Right renal cortex interstitium (tissue), 3 donors: Measurements from ENCODE around the gene RBMS3. TPM values are rescaled to one million over a fixed set of nuclear protein-coding genes. Genes with fewer than 3 reads are reported as not detected.
"Not testable (repeated sequence)": the region's sequence is repeated elsewhere in the genome, so short reads cannot be mapped to it uniquely, and the experiment has no call there.

Experiments used
- DNase-seq, 3 donors: peaks; one replicate each; pipeline ENCODE4 v3.0.0-alpha.2; 2013; ENCODE audit warnings: low read depth in 3 of 3, low spot score in 2 of 3
- polyA plus RNA-seq, 3 donors: library from polyadenylated mRNA; unstranded; fragments of 120-200 nt; gene quantifications; one replicate each; pipeline ENCODE4 v1.2.1, GENCODE V29; 2013; ENCODE audit not compliant: insufficient read length in 3 of 3

RBMS3 gene
- polyA plus RNA-seq, 3 donors, result 11.6 to 15.4 (median 12.5) TPM

GRCh38 chr3:30042274-30042859, 761.5 kb downstream of the RBMS3 start:
- DNase-seq, result peak; percentile 36 to 54 (median 36)

GRCh38 chr3:30042916-30043555, 762.2 kb downstream of the RBMS3 start:
- no peak for DNase-seq

GRCh38 chr3:30044515-30044914, 763.6 kb downstream of the RBMS3 start:
- no peak for DNase-seq

- DNase-seq, result no peak
Measured at GRCh38 chr3:30048431-30048830, 767.6 kb downstream of the RBMS3 start.

GRCh38 chr3:30050116-30050515, 769.2 kb downstream of the RBMS3 start:
- DNase-seq, result not testable (repeated sequence)

GRCh38 chr3:30059240-30059639, 778.4 kb downstream of the RBMS3 start:
- no peak for DNase-seq
